ENCODE data around the gene ARHGAP10.

Gene ARHGAP10

DNA sequence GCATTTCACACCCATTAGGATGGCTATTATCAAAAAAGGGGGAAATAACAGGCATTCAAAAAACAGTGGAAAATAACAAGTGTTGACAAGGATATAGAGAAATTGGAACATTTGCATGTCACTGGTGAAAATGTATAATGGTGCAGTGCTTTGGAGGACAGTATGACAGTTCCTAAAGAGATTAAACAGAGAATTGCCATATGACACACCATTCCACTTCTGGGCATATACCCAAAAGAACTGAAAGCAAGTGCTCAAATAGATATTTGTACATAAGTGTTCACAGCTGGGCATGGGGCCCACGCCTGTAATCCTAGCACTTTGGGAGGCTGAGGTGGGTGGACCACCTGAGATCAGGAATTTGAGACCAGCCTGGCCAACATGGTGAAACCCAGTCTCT is 362.3 kb downstream of the ARHGAP10 start:
- TF ChIP-seq, protein P1, sequence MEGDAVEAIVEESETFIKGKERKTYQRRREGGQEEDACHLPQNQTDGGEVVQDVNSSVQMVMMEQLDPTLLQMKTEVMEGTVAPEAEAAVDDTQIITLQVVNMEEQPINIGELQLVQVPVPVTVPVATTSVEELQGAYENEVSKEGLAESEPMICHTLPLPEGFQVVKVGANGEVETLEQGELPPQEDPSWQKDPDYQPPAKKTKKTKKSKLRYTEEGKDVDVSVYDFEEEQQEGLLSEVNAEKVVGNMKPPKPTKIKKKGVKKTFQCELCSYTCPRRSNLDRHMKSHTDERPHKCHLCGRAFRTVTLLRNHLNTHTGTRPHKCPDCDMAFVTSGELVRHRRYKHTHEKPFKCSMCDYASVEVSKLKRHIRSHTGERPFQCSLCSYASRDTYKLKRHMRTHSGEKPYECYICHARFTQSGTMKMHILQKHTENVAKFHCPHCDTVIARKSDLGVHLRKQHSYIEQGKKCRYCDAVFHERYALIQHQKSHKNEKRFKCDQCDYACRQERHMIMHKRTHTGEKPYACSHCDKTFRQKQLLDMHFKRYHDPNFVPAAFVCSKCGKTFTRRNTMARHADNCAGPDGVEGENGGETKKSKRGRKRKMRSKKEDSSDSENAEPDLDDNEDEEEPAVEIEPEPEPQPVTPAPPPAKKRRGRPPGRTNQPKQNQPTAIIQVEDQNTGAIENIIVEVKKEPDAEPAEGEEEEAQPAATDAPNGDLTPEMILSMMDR (IDR thresholded peaks at IDR 0.05): no peak
- Histone ChIP-seq H3K4me1 (ENCODE audit: control insufficient read depth in 1 of 2, insufficient read depth in 1 of 2, low read depth in 1 of 2, low read length in 1 of 2) (no peaks in the 10 kb centered on the region), H3K36me3 (no peaks in the 10 kb centered on the region)

DNA sequence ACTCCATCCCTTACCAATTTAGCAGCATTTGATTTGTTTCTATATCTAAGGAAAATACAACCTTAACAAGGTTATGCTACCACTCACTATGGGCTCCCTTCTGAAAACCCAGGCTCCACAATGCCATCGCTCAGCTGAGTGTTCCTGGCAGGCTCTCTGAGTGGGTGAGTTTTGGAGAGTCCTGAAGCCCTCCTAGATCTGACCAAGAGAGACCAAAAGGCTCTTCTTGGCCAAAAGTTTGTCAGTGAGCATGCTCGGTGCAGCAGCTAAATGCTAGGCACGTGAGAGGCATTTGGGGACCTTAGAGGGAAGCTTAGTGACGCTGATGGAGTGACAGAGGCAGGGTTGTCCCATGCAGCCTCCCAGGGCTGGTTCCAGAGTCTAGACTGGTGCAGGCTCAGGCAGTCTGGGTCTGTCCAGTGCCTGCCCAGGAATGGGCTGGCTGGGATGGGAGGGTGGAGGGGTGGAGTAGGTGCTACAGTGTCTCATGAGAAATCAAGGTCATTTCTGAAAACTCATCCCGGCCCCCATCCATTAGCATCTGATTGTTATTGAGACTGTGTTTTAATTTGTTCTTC is 363.5 kb downstream of the ARHGAP10 start:
- H3K27me3 ChIP-seq: no peaks in the 10 kb centered on the region
- H3K27ac ChIP-seq: no peak overlapping the region
- H3K9me3 ChIP-seq: no peaks in the 10 kb centered on the region
- no peak overlapping the region for H3K4me3 ChIP-seq (ENCODE audit: low read depth in 1 of 2, low read length in 1 of 2)
- H3K4me1 ChIP-seq (ENCODE audit: control insufficient read depth in 1 of 2, insufficient read depth in 1 of 2, low read depth in 1 of 2, low read length in 1 of 2): no peaks in the 10 kb centered on the region
- no peaks in the 10 kb centered on the region for H3K36me3 ChIP-seq
- TF ChIP-seq, protein P1 (IDR thresholded peaks at IDR 0.05): no peak

More for the DNA sequence above, 362.3 kb downstream of the ARHGAP10 start:
- H3K27ac ChIP-seq: no peak overlapping the region
- H3K4me3 ChIP-seq (ENCODE audit: low read depth in 1 of 2, low read length in 1 of 2): no peak overlapping the region
- H3K27me3 ChIP-seq: no peaks in the 10 kb centered on the region
- no peaks in the 10 kb centered on the region for H3K9me3 ChIP-seq

DNA sequence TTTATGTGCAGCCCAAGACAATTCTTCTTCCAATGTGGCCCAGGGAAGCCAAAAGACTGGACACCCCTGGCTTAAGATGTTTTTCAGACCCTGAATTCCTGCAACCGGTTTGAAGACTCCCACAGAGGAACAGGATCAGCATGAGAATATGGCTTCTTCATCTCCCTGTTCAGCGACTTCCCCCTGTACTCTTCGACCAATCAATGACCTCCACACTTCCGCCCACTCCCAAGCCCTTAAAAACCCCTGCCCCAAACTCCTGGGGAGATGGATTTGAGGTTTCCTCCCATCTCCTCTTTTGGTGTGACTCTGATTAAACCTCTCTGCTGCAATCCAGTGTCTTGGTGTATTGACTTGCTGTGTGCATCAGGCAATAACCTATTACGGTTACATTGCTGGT is 365.9 kb downstream of the ARHGAP10 start:
- TF ChIP-seq, protein P1 (IDR thresholded peaks at IDR 0.05): no peak
- no peaks in the 10 kb centered on the region for H3K27me3 ChIP-seq
- H3K36me3 ChIP-seq: no peaks in the 10 kb centered on the region
- no peak overlapping the region for H3K27ac ChIP-seq
- H3K4me1 ChIP-seq (ENCODE audit: control insufficient read depth in 1 of 2, insufficient read depth in 1 of 2, low read depth in 1 of 2, low read length in 1 of 2): no peaks in the 10 kb centered on the region
- no peak overlapping the region for H3K4me3 ChIP-seq (ENCODE audit: low read depth in 1 of 2, low read length in 1 of 2)
- no peaks in the 10 kb centered on the region for H3K9me3 ChIP-seq

DNA sequence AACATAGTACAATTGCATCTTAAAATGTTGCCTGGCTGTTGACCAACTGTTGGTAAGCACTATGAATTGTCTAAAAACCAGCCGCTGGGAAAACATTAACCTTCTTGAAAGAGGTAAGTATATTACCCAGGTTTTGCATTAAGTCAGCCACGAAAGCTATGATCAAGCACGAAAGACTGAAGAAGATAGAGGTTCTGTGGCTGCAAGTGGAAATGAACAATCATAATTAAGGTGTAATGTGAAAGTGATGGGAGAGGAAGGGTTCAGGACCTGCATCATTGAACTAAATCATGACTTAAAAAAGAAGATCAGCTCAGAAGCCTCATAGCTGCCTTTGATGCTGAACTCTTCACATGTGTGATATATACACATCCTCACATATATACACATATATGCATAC is 369.3 kb downstream of the ARHGAP10 start:
- H3K27me3 ChIP-seq: no peaks in the 10 kb centered on the region
- TF ChIP-seq, protein P1 (IDR thresholded peaks at IDR 0.05): no peak
- H3K4me3 ChIP-seq (ENCODE audit: low read depth in 1 of 2, low read length in 1 of 2): no peak overlapping the region
- no peaks in the 10 kb centered on the region for H3K36me3 ChIP-seq
- H3K27ac ChIP-seq: no peak overlapping the region
- H3K9me3 ChIP-seq: no peaks in the 10 kb centered on the region
- H3K4me1 ChIP-seq (ENCODE audit: control insufficient read depth in 1 of 2, insufficient read depth in 1 of 2, low read depth in 1 of 2, low read length in 1 of 2): no peaks in the 10 kb centered on the region

DNA sequence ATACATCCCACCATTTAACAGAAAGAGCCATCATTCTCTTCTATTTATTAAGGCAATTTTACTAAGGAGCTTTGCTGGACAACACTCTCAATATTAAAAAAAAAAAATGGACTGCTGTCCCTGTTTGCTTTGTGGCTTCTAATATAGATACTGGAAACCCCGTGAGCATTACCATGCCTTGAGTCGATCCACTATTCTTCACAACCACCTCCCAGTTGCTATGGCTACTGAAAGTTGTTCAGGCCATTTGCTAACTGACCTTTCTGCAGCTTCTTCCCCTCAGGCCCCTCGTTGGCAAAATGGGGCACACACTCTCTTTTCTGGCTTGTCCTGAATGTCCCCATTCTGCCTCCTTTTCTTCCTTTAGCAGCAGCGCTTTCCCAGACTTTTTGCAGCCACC is 369.9 kb downstream of the ARHGAP10 start:
- H3K27ac ChIP-seq: no peak overlapping the region
- no peaks in the 10 kb centered on the region for H3K27me3 ChIP-seq
- H3K4me1 ChIP-seq (ENCODE audit: control insufficient read depth in 1 of 2, insufficient read depth in 1 of 2, low read depth in 1 of 2, low read length in 1 of 2): no peaks in the 10 kb centered on the region
- no peak overlapping the region for H3K4me3 ChIP-seq (ENCODE audit: low read depth in 1 of 2, low read length in 1 of 2)
- TF ChIP-seq, protein P1 (IDR thresholded peaks at IDR 0.05): no peak
- no peaks in the 10 kb centered on the region for H3K36me3 ChIP-seq
- no peaks in the 10 kb centered on the region for H3K9me3 ChIP-seq

Measured in neutrophil (primary cell).